ENCODE data around the gene MYO15A. TPM values are rescaled to one million over a fixed set of nuclear protein-coding genes. Genes with fewer than 3 reads are reported as not detected.

MYO15A gene
- total and polyA plus RNA-seq, 2 donors (not counting 1 experiment from before 2014, with no cell fraction given) = 2.5 to 3.1 TPM

DNA sequence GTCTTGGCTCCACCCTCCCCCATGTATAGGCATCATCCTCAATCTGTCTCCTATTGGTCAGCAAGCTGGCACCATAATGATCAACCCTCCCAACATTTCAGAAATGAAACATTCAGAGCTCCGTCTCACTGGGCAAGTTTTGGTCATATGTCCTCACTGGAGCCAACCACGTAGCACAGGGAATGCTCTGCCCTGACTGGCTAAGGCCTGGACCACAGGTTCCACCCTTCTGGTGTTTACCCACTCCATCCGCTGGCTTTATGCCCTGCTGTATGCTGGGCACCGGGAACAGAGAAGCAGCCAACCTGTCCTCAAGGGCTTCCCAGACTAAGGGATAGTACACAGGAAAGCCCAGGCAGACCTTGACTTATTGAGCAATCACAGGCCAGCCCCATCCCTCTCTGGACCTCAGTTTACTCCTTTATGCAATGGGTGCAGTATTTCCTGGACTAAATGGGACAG, 20.5 kb downstream of the MYO15A start:
- no peaks in the 10 kb centered on the region for H3K4me1 Mint-ChIP-seq
- no peak overlapping the region for H3K4me3 ChIP-seq (ENCODE audit: control extremely low read depth in 1 of 5, extremely low read depth in 1 of 5, insufficient read depth in 1 of 5, low read depth in 2 of 5, low read length in 4 of 5)
- no peaks in the 10 kb centered on the region for H3K36me3 ChIP-seq (replicated peaks in 1 of 2; ENCODE audit: control extremely low read depth in 1 of 2, control insufficient read depth in 1 of 2, extremely low read depth in 1 of 2, insufficient read depth in 2 of 2, low read length in 1 of 2)
- intact Hi-C loops (cut with micrococcal nuclease) = no loop called here
- no peaks in the 10 kb centered on the region for H3K9me3 ChIP-seq (ENCODE audit: control extremely low read depth in 1 of 3, control insufficient read depth in 2 of 3, insufficient read depth in 1 of 3, low read length in 2 of 3)
- no peak for ATAC-seq (ENCODE audit: low read depth)
- H4K20me1 ChIP-seq (ENCODE audit: control insufficient read depth, insufficient read depth, low read length, poor library complexity, severe bottlenecking) = no peaks in the 10 kb centered on the region
- no peak overlapping the region for H2AFZ ChIP-seq (ENCODE audit: insufficient read depth, low read depth, low read length, poor library complexity, severe bottlenecking)
- POLR2A ChIA-PET = no interaction called here
- H3K4me1 ChIP-seq (ENCODE audit: control insufficient read depth in 2 of 2, insufficient read depth in 2 of 2, low read length in 2 of 2) = no peaks in the 10 kb centered on the region
- H3K27ac ChIP-seq (ENCODE audit: low read length in 2 of 2) = no peak overlapping the region
- 79% methylated on average over 4 of the region's 4 CpGs for WGBS (ENCODE audit: insufficient coverage)
- H3K79me2 ChIP-seq (ENCODE audit: control insufficient read depth, insufficient read depth, low read length) = no peaks in the 10 kb centered on the region
- H3K9me3 Mint-ChIP-seq (ENCODE audit: insufficient read depth) = no peaks in the 10 kb centered on the region
- TF ChIP-seq, protein P1, sequence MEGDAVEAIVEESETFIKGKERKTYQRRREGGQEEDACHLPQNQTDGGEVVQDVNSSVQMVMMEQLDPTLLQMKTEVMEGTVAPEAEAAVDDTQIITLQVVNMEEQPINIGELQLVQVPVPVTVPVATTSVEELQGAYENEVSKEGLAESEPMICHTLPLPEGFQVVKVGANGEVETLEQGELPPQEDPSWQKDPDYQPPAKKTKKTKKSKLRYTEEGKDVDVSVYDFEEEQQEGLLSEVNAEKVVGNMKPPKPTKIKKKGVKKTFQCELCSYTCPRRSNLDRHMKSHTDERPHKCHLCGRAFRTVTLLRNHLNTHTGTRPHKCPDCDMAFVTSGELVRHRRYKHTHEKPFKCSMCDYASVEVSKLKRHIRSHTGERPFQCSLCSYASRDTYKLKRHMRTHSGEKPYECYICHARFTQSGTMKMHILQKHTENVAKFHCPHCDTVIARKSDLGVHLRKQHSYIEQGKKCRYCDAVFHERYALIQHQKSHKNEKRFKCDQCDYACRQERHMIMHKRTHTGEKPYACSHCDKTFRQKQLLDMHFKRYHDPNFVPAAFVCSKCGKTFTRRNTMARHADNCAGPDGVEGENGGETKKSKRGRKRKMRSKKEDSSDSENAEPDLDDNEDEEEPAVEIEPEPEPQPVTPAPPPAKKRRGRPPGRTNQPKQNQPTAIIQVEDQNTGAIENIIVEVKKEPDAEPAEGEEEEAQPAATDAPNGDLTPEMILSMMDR (IDR thresholded peaks at IDR 0.05) = no peak
- no peak for TF ChIP-seq EZH2 (IDR thresholded peaks at IDR 0.05; ENCODE audit: borderline replicate concordance, insufficient read depth, low read depth, low read length, poor library complexity, severe bottlenecking)
- H3K9ac ChIP-seq (ENCODE audit: low read length) = no peak overlapping the region
- H3K27me3 Mint-ChIP-seq = no peaks in the 10 kb centered on the region
- no peak for DNase-seq
- CTCF ChIA-PET = no interaction called here
- no peak overlapping the region for H3K27ac Mint-ChIP-seq
- no peak overlapping the region for H3K4me2 ChIP-seq (replicated peaks; ENCODE audit: low read depth, low read length, poor library complexity, severe bottlenecking)
- H3K4me3 Mint-ChIP-seq = no peak overlapping the region
- H3K27me3 ChIP-seq (replicated peaks in 1 of 4; ENCODE audit: control extremely low read depth in 1 of 4, control insufficient read depth in 3 of 4, insufficient read depth in 4 of 4, low read length in 3 of 4) = no peaks in the 10 kb centered on the region

DNA sequence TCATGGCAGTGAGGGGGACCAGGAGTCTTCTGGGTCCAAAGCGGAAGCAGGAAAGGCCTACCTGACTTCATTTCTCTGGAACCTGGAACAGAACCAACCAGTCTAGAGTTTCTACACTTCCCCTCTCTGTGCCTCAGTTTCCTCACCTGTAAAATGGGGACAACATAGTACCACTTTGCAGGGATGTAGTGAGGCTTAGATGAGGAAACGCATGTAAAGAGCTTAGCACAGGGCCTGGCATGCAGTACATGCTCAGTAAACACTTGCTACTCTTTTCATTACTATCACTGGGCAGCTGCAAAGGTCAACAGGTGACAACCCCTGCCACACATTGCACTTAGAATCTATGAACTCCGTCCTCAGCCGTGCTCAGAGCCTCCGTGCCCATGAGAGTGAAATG, 24.2 kb downstream of the MYO15A start:
- Histone ChIP-seq H3K4me1 (ENCODE audit: control insufficient read depth in 2 of 2, insufficient read depth in 2 of 2, low read length in 2 of 2) (no peaks in the 10 kb centered on the region), H3K79me2 (ENCODE audit: control insufficient read depth, insufficient read depth, low read length) (no peaks in the 10 kb centered on the region), H3K27ac (ENCODE audit: low read length in 2 of 2) (no peak overlapping the region), H3K9me3 (ENCODE audit: control extremely low read depth in 1 of 3, control insufficient read depth in 2 of 3, insufficient read depth in 1 of 3, low read length in 2 of 3) (no peaks in the 10 kb centered on the region), H4K20me1 (ENCODE audit: control insufficient read depth, insufficient read depth, low read length, poor library complexity, severe bottlenecking) (no peaks in the 10 kb centered on the region), H3K27me3 (replicated peaks in 1 of 4; ENCODE audit: control extremely low read depth in 1 of 4, control insufficient read depth in 3 of 4, insufficient read depth in 4 of 4, low read length in 3 of 4) (no peaks in the 10 kb centered on the region), H3K36me3 (replicated peaks in 1 of 2; ENCODE audit: control extremely low read depth in 1 of 2, control insufficient read depth in 1 of 2, extremely low read depth in 1 of 2, insufficient read depth in 2 of 2, low read length in 1 of 2) (no peaks in the 10 kb centered on the region), H3K4me2 (replicated peaks; ENCODE audit: low read depth, low read length, poor library complexity, severe bottlenecking) (no peak overlapping the region), H3K4me3 (ENCODE audit: control extremely low read depth in 1 of 5, extremely low read depth in 1 of 5, insufficient read depth in 1 of 5, low read depth in 2 of 5, low read length in 4 of 5) (no peak overlapping the region), H2AFZ (ENCODE audit: insufficient read depth, low read depth, low read length, poor library complexity, severe bottlenecking) (no peak overlapping the region), H3K9ac (ENCODE audit: low read length) (no peak overlapping the region)
- ChIA-PET POLR2A (no interaction called here), CTCF (interaction anchor here (0.9 kb wide), 1 partner anchor 15 kb away, joined by 3 read pairs; no protein-coding TSS in a partner anchor)
- no peak for ATAC-seq (ENCODE audit: low read depth)
- intact Hi-C loops (cut with micrococcal nuclease) = no loop called here
- H3K27me3 Mint-ChIP-seq = peaks cover 7% of the 10 kb centered on the region
- 100% methylated on average over 1 of the region's 5 CpGs for WGBS (ENCODE audit: insufficient coverage)
- DNase-seq = no peak
- no peaks in the 10 kb centered on the region for H3K4me1 Mint-ChIP-seq
- no peaks in the 10 kb centered on the region for H3K9me3 Mint-ChIP-seq (ENCODE audit: insufficient read depth)
- no peak for TF ChIP-seq EZH2 (IDR thresholded peaks at IDR 0.05; ENCODE audit: borderline replicate concordance, insufficient read depth, low read depth, low read length, poor library complexity, severe bottlenecking)
- TF ChIP-seq, protein P1 (IDR thresholded peaks at IDR 0.05) = no peak
- no peak overlapping the region for H3K4me3 Mint-ChIP-seq
- H3K27ac Mint-ChIP-seq = no peak overlapping the region

Measured in B cell (primary cell).